ENCODE results near the gene NUAK1.

DNA sequence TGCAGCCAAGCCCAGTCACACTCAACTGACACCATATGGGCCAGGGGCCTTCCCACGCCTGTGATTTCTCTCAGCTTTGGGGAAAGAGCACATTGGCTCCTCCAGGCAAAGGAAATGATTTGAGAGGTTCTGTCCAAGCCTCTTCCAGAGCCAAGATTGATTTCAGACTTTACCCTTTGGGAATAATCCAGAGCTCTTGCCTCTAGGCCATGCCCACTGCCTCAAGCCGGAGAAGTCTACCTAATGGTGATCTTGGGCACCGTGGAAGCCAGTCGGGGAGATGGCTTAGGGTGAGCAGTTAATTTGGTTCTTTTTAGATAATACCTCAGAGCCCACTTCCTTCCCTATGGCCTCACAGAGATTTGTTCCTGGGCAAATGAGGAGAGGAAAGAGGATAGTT, 45.0 kb upstream of the NUAK1 start:
- TF ChIP-seq POLR2A (IDR thresholded peaks at IDR 0.05; ENCODE audit: low read depth), result no peak
- no peak for TF ChIP-seq POLR2AphosphoS5 (IDR thresholded peaks at IDR 0.05)
- TF ChIP-seq, protein P1, sequence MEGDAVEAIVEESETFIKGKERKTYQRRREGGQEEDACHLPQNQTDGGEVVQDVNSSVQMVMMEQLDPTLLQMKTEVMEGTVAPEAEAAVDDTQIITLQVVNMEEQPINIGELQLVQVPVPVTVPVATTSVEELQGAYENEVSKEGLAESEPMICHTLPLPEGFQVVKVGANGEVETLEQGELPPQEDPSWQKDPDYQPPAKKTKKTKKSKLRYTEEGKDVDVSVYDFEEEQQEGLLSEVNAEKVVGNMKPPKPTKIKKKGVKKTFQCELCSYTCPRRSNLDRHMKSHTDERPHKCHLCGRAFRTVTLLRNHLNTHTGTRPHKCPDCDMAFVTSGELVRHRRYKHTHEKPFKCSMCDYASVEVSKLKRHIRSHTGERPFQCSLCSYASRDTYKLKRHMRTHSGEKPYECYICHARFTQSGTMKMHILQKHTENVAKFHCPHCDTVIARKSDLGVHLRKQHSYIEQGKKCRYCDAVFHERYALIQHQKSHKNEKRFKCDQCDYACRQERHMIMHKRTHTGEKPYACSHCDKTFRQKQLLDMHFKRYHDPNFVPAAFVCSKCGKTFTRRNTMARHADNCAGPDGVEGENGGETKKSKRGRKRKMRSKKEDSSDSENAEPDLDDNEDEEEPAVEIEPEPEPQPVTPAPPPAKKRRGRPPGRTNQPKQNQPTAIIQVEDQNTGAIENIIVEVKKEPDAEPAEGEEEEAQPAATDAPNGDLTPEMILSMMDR (IDR thresholded peaks at IDR 0.05), result no peak
- TF ChIP-seq EP300 (IDR thresholded peaks at IDR 0.05), result no peak
